CD4-positive, alpha-beta T cell (primary cell): ENCODE results near the gene ACTBL2. TPM values are rescaled to one million over a fixed set of nuclear protein-coding genes. Genes with fewer than 3 reads are reported as not detected.
"Not testable (repeated sequence)": the region's sequence is repeated elsewhere in the genome, so short reads cannot be mapped to it uniquely, and the experiment has no call there.

ENCODE experiments used
- ATAC-seq: fragments of 200-7000 bp; cut with Tn5 transposase; one replicate; pipeline ENCODE4 v1.10.0; 2022; ENCODE audit warnings: mild to moderate bottlenecking; ENCODE audit not compliant: poor library complexity
- CTCF ChIA-PET: fragments of 350-600 bp; sonication (Branson Sonifier 250); formaldehyde crosslinking; loops from one replicate; lab custom pipeline; 2021; ENCODE audit warnings: antibody characterized with exemption, inconsistent platforms; lab: Charles Lee
- POLR2A ChIA-PET: fragments of 350-600 bp; sonication (Branson Sonifier 250); formaldehyde crosslinking; loops from one replicate; lab custom pipeline; 2021; ENCODE audit warnings: antibody characterized with exemption, inconsistent platforms; lab: Charles Lee
- DNase-seq, 14 experiments: peaks; one replicate each; pipeline ENCODE4 v3.0.0-alpha.2; 2013 to 2020; ENCODE audit warnings: mixed read lengths in 2 of 14
- H3K27ac ChIP-seq, 2 donors: one replicate each; pipeline versions ENCODE4 v1.5.1 to v1.7.0; 2013; ENCODE audit warnings: low read length in 2 of 2, low read depth in 1 of 2, mild to moderate bottlenecking in 1 of 2
- H3K27me3 ChIP-seq, 2 experiments: 1 replicate in 1 of 2; 2 replicates in 1 of 2; pipeline versions ENCODE4 v1.6.1 to v1.7.0; 2013; ENCODE audit warnings: low read length in 2 of 2, control low read depth in 1 of 2, mild to moderate bottlenecking in 1 of 2, moderate library complexity in 1 of 2; ENCODE audit not compliant: insufficient read depth in 2 of 2, control insufficient read depth in 1 of 2
- H3K36me3 ChIP-seq: one replicate; pipeline ENCODE4 v1.6.1; 2013; ENCODE audit warnings: low read length, control low read depth; ENCODE audit not compliant: insufficient read depth
- H3K4me1 ChIP-seq: one replicate; pipeline ENCODE4 v1.6.1; 2013; ENCODE audit warnings: low read length, control low read depth; ENCODE audit not compliant: insufficient read depth
- H3K4me3 ChIP-seq: one replicate; pipeline ENCODE4 v1.5.1; 2013; ENCODE audit warnings: mild to moderate bottlenecking, low read length, moderate library complexity
- H3K9me3 ChIP-seq, 2 experiments: 1 replicate in 1 of 2; 2 replicates in 1 of 2; pipeline versions ENCODE4 v1.6.1 to v1.7.0; 2013; ENCODE audit warnings: low read length in 2 of 2, mild to moderate bottlenecking in 2 of 2, control low read depth in 1 of 2, moderate library complexity in 1 of 2; ENCODE audit not compliant: control insufficient read depth in 1 of 2, insufficient read depth in 1 of 2
- H3K27ac Mint-ChIP-seq: one replicate; pipeline ENCODE4 v1.8.0; 2020; ENCODE audit warnings: mixed read lengths
- H3K27me3 Mint-ChIP-seq: one replicate; pipeline ENCODE4 v1.8.0; 2021; ENCODE audit warnings: mixed read lengths
- H3K36me3 Mint-ChIP-seq: one replicate; pipeline ENCODE4 v1.8.0; 2021; ENCODE audit warnings: low read depth, mixed read lengths
- H3K4me1 Mint-ChIP-seq: one replicate; pipeline ENCODE4 v1.8.0; 2021; ENCODE audit warnings: low read depth, mixed read lengths
- H3K4me3 Mint-ChIP-seq: one replicate; pipeline ENCODE4 v1.8.0; 2020; ENCODE audit warnings: mild to moderate bottlenecking, mixed read lengths
- H3K9me3 Mint-ChIP-seq: one replicate; pipeline ENCODE4 v1.8.0; 2020; ENCODE audit warnings: mixed read lengths
- intact Hi-C, 2 experiments: fragments of 100-400 bp; cut with DNase I in 1 of 2; cut with micrococcal nuclease in 1 of 2; formaldehyde crosslinking; loops; one replicate each; pipeline versions ENCODE4 v1.15.1 to v1.9.0; 2023 to 2025; cut with DNase I, micrococcal nuclease
- total RNA-seq, 174 experiments: library from RNA in 2 of 174; stranded (reverse) in 2 of 174; gene quantifications; one replicate each; pipeline ENCODE4 v1.2.3 and lab custom pipeline; 2021 to 2026
- TF ChIP-seq, protein P1 (sequence below): fragments of 200-600 bp; IDR thresholded peaks from one replicate; pipeline ENCODE4 v1.8.0; 2022; ENCODE audit warnings: antibody characterized with exemption, mild to moderate bottlenecking

Gene ACTBL2
- total RNA-seq, 2 experiments from 2014 or later: not detected

DNA sequence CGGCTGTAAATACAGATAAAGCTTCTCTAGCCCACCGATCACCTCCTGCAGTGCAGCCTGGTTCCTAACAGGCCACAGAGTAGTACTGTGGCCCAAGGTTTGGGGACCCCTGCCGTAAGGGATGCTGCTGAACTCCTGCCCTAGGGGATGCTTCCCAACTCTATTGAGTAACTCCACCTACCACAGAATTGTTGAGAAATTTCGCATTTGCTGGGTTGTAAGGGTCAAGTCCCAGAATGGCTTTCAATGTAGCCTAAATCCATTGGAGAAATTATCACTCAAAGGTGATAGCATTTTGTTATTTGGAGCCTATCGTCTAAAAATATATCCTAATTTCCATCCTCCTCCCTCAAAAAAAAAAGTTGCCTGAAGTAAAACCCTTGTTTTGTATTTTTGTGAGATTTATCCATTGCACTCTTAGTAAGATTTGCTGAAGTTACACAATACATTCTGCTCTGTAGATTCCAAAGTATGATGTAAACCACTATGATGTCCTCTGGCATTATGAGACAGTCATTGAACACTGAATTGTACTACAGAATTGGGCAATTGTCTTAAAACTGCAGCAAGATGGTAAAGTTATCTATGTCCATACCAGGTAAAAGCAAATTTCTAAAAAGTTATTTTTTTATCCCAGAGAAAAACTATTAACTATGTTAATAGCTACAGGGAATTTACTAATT, 14.0 kb downstream of the ACTBL2 start:
- POLR2A ChIA-PET: no interaction called here
- Mint-ChIP-seq H3K9me3 (no peaks in the 10 kb centered on the region), H3K4me1 (no peaks in the 10 kb centered on the region), H3K27ac (no peak overlapping the region), H3K27me3 (peaks cover 6% of the 10 kb centered on the region), H3K36me3 (no peaks in the 10 kb centered on the region), H3K4me3 (no peak overlapping the region)
- CTCF ChIA-PET: no interaction called here
- Histone ChIP-seq H3K4me3 (no peak overlapping the region), H3K36me3 (no peaks in the 10 kb centered on the region), H3K27ac (no peak overlapping the region), H3K4me1 (no peaks in the 10 kb centered on the region), H3K9me3 (no peaks in the 10 kb centered on the region), H3K27me3 (peaks cover 0 to 2% of the 10 kb centered on the region in 2 experiments)
- no peak for ATAC-seq
- intact Hi-C loops: no loop called here
- DNase-seq: no peak
- TF ChIP-seq, protein P1, sequence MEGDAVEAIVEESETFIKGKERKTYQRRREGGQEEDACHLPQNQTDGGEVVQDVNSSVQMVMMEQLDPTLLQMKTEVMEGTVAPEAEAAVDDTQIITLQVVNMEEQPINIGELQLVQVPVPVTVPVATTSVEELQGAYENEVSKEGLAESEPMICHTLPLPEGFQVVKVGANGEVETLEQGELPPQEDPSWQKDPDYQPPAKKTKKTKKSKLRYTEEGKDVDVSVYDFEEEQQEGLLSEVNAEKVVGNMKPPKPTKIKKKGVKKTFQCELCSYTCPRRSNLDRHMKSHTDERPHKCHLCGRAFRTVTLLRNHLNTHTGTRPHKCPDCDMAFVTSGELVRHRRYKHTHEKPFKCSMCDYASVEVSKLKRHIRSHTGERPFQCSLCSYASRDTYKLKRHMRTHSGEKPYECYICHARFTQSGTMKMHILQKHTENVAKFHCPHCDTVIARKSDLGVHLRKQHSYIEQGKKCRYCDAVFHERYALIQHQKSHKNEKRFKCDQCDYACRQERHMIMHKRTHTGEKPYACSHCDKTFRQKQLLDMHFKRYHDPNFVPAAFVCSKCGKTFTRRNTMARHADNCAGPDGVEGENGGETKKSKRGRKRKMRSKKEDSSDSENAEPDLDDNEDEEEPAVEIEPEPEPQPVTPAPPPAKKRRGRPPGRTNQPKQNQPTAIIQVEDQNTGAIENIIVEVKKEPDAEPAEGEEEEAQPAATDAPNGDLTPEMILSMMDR: no peak

DNA sequence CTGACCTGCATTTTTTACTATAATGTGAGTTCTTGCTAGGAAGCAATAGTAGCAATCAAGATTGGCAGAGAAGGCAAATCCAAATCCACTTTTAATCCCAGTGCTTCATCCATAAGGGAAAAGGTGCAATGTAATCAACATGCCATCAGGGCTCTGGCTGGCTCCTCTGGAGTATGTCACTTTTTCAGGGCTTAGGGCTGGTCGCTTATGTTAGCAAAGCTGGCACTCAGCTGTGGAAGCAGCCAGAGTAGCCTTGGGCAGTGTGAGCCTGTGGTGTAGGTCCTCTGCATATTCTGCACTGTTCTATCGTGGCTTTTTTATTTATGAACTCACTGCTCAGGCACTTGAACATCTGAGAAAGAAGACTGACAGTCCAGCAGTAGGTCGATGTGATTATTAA, 16.1 kb downstream of the ACTBL2 start:
- TF ChIP-seq, protein P1: no peak
- Mint-ChIP-seq H3K36me3 (no peaks in the 10 kb centered on the region), H3K9me3 (no peaks in the 10 kb centered on the region), H3K27me3 (peaks cover 6% of the 10 kb centered on the region), H3K4me1 (no peaks in the 10 kb centered on the region), H3K4me3 (no peak overlapping the region), H3K27ac (no peak overlapping the region)
- no peak overlapping the region for H3K27ac ChIP-seq
- no peaks in the 10 kb centered on the region for H3K4me1 ChIP-seq
- CTCF ChIA-PET: interaction anchor here (0.7 kb wide), 1 partner anchor 20 kb away, joined by 3 read pairs; no protein-coding TSS in a partner anchor
- no peak for DNase-seq
- no peaks in the 10 kb centered on the region for H3K36me3 ChIP-seq
- POLR2A ChIA-PET: interaction anchor here (0.6 to 1.3 kb wide), 2 partner anchors 15 to 98 kb away, joined by 3 read pairs; no protein-coding TSS in a partner anchor
- H3K4me3 ChIP-seq: no peak overlapping the region
- no peaks in the 10 kb centered on the region for H3K9me3 ChIP-seq
- peaks cover 0 to 2% of the 10 kb centered on the region in 2 experiments for H3K27me3 ChIP-seq
- intact Hi-C loops: no loop called here
- ATAC-seq: no peak

DNA sequence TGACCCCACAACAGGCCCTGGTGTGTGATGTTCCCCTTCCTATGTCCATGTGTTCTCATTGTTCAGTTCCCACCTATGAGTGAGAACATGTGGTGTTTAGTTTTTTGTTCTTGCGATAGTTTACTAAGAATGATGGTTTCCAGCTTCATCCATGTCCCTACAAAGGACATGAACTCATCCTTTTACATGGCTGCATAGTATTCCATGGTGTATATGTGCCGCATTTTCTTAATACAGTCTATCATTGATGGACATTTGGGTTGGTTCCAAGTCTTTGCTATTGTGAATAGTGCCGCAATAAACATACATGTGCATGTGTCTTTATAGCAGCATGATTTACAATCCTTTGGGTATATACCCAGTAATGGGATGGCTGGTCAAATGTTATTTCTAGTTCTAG, 22.6 kb downstream of the ACTBL2 start:
- H3K27me3 ChIP-seq, H3K36me3 Mint-ChIP-seq, H3K4me3 ChIP-seq, POLR2A ChIA-PET, H3K4me3 Mint-ChIP-seq, H3K4me1 ChIP-seq, intact Hi-C loops, ATAC-seq, H3K36me3 ChIP-seq, H3K27ac ChIP-seq, DNase-seq, H3K9me3 ChIP-seq, H3K9me3 Mint-ChIP-seq, H3K27ac Mint-ChIP-seq, H3K27me3 Mint-ChIP-seq, CTCF ChIA-PET, H3K4me1 Mint-ChIP-seq: not testable (repeated sequence)

DNA sequence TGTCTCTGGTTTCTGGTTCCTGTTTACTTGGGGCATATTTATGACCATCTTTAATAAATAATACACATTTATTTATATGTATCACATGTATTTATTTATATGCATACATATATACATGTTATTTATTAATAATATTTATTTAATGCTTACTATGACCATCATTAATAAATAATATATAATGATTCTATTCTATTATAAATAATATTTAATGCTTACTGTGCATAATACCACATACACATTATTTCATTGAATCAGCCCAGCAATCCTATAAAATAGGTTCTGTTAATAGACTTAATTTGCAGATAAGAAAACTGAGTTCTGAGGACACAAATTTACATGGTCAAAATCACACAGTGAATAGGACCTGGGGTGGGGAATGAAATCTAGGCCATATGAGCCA, 24.2 kb downstream of the ACTBL2 start:
- Histone ChIP-seq H3K4me3 (no peak overlapping the region), H3K4me1 (no peaks in the 10 kb centered on the region), H3K36me3 (no peaks in the 10 kb centered on the region), H3K27ac (no peak overlapping the region), H3K9me3 (no peaks in the 10 kb centered on the region), H3K27me3 (no peaks in the 10 kb centered on the region)
- no peaks in the 10 kb centered on the region for H3K36me3 Mint-ChIP-seq
- no peak overlapping the region for H3K27ac Mint-ChIP-seq
- ChIA-PET POLR2A (no interaction called here), CTCF (no interaction called here)
- H3K4me3 Mint-ChIP-seq: no peak overlapping the region
- TF ChIP-seq, protein P1: no peak
- H3K4me1 Mint-ChIP-seq: no peaks in the 10 kb centered on the region
- ATAC-seq (no peak), DNase-seq (no peak)
- H3K27me3 Mint-ChIP-seq: no peaks in the 10 kb centered on the region
- H3K9me3 Mint-ChIP-seq: no peaks in the 10 kb centered on the region
- intact Hi-C loops: no loop called here
